Measurements from ENCODE around the gene KAZN. TPM values are rescaled to one million over a fixed set of nuclear protein-coding genes. Genes with fewer than 3 reads are reported as not detected.

Gene KAZN
- total and polyA plus RNA-seq, 11 donors = 0.65 to 6.5 (median 2.3) TPM

- TF ChIP-seq, protein P1, sequence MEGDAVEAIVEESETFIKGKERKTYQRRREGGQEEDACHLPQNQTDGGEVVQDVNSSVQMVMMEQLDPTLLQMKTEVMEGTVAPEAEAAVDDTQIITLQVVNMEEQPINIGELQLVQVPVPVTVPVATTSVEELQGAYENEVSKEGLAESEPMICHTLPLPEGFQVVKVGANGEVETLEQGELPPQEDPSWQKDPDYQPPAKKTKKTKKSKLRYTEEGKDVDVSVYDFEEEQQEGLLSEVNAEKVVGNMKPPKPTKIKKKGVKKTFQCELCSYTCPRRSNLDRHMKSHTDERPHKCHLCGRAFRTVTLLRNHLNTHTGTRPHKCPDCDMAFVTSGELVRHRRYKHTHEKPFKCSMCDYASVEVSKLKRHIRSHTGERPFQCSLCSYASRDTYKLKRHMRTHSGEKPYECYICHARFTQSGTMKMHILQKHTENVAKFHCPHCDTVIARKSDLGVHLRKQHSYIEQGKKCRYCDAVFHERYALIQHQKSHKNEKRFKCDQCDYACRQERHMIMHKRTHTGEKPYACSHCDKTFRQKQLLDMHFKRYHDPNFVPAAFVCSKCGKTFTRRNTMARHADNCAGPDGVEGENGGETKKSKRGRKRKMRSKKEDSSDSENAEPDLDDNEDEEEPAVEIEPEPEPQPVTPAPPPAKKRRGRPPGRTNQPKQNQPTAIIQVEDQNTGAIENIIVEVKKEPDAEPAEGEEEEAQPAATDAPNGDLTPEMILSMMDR (IDR thresholded peaks at IDR 0.05) = no peak
- Histone ChIP-seq H3K4me3 (no peak overlapping the region), H3K27me3 (peaks cover 0 to 2% (median 0%) of the 10 kb centered on the region in 9 donors), H3K27ac (no peak overlapping the region), H3K36me3 (no peaks in the 10 kb centered on the region), H3K9me3 (peaks cover 0 to 7% (median 0%) of the 10 kb centered on the region in 12 donors), H3K4me1 (no peaks in the 10 kb centered on the region)
- WGBS, 4 donors = 62 to 76% (median 71%) methylated on average over 11 to 13 of the region's 13 CpGs
- ATAC-seq (no peak), DNase-seq (no peak)
- intact Hi-C loops (cut with DNase I) = no loop called here
Observed at GRCh38 chr1:14678011-14678638, 79.6 kb downstream of the KAZN start.

DNA sequence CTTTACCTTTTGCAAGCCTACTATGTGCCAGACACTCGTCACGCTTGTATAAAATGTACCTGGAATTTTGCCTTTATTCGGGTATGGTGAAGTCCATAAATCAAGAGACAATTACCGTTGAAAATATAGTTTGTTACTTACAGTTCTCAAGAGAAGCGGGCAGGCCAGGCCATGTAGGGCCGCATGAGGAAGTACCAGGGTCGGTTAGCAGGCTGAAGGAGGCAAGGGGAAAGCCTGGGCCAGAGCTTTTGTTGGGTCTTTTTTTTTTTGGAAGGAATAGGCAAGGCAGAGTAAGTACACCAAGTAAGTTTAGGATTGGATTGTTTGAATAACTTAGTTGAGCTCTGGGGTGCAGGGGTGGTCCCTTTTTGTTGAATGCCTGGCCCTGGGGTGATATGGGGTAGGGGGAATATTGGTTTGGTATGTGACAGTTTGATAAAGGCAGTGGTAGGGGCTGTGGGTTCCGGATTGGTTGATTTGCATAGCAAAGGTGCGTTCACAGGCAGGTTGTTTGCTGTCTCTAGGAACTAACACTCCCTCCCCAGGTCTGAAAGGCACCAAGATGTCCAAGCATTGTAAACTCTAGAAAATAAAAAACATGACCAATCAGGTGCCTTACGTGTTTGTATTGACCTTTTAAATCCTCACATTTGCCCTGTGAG is 80.7 kb downstream of the KAZN start:
- H3K27ac ChIP-seq = no peak overlapping the region
- peaks cover 0 to 8% (median 0%) of the 10 kb centered on the region in 12 donors for H3K9me3 ChIP-seq
- no peaks in the 10 kb centered on the region for H3K4me1 ChIP-seq
- no peak overlapping the region for H3K4me3 ChIP-seq
- DNase-seq (no peak), ATAC-seq (no peak)
- intact Hi-C loops (cut with DNase I) = no loop called here
- peaks cover 0 to 10% (median 0%) of the 10 kb centered on the region in 9 donors for H3K27me3 ChIP-seq
- 80 to 85% (median 81%) methylated on average over 10 of the region's 10 CpGs for WGBS, 4 donors
- H3K36me3 ChIP-seq = no peaks in the 10 kb centered on the region
- TF ChIP-seq POLR2A (IDR thresholded peaks at IDR 0.05) = no peak
- TF ChIP-seq, protein P1 (IDR thresholded peaks at IDR 0.05) = no peak

DNA sequence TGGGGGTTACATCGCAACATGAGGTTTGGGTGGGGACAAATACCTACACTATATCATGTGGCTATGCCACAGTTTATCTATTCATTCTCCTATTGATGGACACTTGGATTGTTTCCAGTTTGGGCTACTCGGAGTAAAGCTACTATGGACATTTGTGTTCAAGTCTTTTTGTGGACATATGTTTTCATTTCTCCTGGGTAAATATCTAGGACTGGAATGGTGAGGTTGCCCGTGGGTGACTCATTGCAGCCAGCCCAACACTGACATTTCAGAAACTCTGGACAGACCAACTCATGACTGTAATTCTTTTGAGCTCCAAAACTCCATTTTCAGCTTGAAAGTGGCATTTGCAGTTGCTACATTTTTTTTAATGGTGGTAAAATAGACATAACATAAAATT is 82.7 kb downstream of the KAZN start:
- Histone ChIP-seq H3K36me3 (no peaks in the 10 kb centered on the region), H3K4me3 (no peak overlapping the region), H3K4me1 (no peaks in the 10 kb centered on the region), H3K27ac (no peak overlapping the region), H3K9me3 (peaks cover 0 to 15% (median 2%) of the 10 kb centered on the region in 12 donors), H3K27me3 (peaks cover 0 to 22% (median 0%) of the 10 kb centered on the region in 9 donors)
- no peak for TF ChIP-seq POLR2A (IDR thresholded peaks at IDR 0.05)
- TF ChIP-seq, protein P1 (IDR thresholded peaks at IDR 0.05) = no peak
- no peak for DNase-seq
- intact Hi-C loops (cut with DNase I) = no loop called here
- 80 to 86% (median 82%) methylated on average over 3 of the region's 3 CpGs for WGBS, 4 donors
- no peak for ATAC-seq

GRCh38 chr1:14682941-14683621 is 84.6 kb downstream of the KAZN start:
- ATAC-seq = no peak
- peaks cover 0 to 37% (median 0%) of the 10 kb centered on the region in 9 donors for H3K27me3 ChIP-seq
- WGBS, 4 donors = 32 to 33% (median 32%) methylated on average over 15 of the region's 15 CpGs
- no peak for DNase-seq
- peaks cover 0 to 15% (median 0%) of the 10 kb centered on the region in 12 donors for H3K9me3 ChIP-seq
- no peak for TF ChIP-seq POLR2A (IDR thresholded peaks at IDR 0.05)
- TF ChIP-seq, protein P1 (IDR thresholded peaks at IDR 0.05) = no peak
- no peak overlapping the region for H3K4me3 ChIP-seq
- H3K4me1 ChIP-seq = no peaks in the 10 kb centered on the region
- intact Hi-C loops (cut with DNase I) = no loop called here
- H3K36me3 ChIP-seq = no peaks in the 10 kb centered on the region
- H3K27ac ChIP-seq = no peak overlapping the region
